HG02840 (cell line): ENCODE measurements around the gene SIVA1.

Experiments
- ATAC-seq: cut with Tn5 transposase; IDR thresholded peaks from one replicate; pipeline ENCODE4 v1.9.1; 2021; ENCODE audit warnings: mild to moderate bottlenecking, moderate library complexity, moderate number of reproducible peaks; ENCODE audit not compliant: unreplicated experiment, low FRiP score

Gene SIVA1, protein sequence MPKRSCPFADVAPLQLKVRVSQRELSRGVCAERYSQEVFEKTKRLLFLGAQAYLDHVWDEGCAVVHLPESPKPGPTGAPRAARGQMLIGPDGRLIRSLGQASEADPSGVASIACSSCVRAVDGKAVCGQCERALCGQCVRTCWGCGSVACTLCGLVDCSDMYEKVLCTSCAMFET

DNA sequence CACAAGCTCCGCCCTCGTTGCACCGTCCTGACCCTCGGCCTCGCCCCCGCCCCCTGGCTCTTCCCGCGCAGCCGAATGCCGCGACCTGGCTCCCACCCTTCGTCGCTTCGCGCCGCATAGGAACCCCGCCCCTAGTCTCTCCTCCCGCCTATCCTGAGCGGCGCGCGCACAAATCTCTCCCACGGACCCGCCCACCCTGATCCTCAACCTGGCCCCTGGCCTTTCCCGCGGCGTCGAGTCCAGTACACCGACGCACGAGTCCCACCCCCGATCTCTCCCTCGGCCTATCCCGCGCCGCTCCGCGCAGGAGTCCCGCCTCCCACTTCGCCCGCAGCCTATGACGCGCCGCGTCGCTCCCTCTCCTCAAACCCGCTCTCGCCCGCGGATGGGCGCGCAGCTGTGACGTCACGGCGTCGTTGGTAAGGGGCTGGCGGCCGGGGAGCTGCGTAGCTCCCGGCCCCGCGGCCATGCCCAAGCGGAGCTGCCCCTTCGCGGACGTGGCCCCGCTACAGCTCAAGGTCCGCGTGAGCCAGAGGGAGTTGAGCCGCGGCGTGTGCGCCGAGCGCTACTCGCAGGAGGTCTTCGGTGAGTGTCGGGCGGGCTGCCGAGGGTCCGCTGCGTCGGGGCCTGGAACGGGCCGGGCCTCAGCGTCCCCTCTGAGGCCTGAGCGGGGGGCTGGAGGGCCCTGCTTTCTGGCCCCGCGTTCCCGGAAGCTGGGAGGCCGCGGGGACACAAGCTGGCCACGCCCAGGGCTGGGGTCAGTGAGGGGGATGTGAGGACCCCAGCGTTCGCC, at the start of gene SIVA1:
Gene SIVA1, plus strand, starts transcription at position 413 of the 793 bp plus-strand sequence. Its CDS starts 55 bp downstream, at position 468.
- ATAC-seq: peak; percentile 89

DNA sequence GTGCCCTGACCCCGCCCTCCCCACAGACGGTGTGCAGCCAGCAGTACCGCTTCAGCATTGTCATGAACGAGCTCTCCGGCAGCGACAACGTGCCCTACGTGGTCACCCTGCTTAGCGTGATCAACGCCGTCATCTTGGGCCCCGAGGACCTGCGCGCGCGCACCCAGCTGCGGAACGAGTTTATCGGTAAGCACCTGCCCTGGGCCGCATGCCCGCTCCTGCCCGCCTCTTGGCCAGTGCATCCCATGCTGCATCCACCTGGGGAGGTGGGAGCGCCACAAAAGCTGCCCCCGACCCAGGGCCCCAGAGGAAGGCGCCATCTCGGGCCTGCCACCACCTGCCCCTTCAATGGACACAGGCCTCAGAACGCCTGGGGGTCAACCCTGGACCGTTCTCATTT, 49.7 kb upstream of the SIVA1 start:
- no peak for ATAC-seq

DNA sequence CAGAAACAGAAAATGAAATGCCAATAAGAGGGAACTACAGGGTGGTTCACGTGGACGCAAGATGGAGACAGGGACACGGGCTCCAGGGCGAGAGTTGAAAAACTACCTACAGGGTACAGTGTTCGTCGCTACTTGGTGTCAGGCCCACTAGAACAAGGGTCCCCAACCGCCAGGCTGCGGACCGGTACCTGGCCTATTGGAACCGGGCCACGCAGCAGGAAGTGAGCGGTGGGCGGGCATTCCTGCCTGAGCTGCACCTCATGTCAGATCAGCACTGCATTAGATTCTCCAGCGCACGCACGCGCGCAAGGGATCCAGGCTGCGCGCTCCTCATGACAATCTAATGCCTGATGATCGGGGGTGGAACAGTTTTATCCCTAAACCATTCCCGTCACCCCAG, 48.7 kb upstream of the SIVA1 start:
- ATAC-seq: no peak

DNA sequence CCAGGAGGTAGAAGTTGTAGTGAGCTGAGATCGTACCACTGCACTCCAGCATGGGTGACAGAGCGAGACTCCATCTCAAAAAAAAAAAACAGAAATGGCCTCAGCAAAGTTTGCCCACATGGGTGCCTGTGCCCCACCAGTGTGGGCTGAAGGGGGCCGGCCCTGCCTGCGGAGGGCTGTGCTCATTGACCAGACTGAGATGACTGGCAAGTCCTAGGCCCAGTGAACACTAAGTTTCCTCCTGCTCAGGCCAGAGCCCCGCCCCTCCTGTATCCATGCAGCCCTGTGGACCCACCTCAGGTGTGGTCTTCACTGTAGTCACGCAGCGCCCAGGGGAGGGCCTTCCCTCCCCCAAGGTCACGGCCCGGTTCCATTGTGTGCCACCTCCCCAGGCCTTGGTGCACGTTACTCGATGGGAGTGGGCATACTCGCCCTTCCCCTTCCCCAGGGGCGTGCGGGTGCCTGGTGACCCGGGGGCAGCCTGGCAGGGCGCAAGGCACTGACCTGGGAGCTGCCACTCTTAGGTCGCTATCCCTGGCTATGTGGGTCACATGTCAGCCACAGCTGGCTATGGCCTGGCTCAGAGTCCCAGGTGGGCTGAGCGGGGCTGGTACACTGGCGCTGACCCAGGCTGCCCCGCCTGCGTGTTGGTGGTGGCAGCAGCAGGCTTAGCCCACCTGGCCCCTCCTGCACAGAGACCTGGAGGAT, 47.5 kb upstream of the SIVA1 start:
- ATAC-seq: no peak

DNA sequence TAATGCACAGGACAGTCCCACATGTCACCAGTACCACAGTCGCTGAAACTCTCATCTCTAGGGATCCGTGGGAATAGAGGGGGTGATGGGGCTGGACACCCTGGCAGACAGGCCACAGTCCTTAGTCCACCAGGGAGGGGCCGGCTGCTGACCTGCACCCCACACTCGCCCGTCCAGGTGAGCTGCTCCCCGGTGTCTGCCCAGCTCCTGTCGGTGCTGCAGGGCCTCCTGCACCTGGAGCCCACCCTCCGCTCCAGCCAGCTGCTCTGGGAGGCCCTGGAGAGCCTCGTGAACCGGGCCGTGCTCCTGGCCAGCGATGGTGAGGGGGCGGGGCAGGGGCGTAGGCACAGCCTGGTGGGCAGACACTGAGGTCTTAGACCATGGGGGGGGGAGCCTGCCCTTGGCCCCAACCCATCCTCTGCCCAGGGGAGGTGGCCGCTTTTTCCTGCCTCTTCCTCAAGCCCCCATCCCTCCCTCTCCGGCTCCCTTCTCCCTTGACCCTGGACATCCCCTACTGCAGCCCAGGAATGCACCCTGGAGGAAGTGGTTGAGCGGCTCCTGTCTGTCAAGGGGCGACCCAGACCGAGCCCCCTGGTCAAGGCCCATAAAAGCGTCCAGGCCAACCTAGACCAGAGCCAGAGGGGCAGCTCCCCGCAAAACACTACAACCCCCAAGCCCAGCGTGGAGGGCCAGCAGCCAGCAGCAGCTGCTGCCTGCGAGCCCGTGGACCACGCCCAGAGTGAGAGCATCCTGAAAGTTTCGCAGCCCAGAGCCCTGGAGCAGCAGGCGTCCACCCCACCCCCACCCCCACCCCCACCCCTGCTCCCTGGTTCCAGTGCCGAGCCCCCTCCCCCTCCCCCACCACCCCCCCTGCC, 46.0 kb upstream of the SIVA1 start:
- no peak for ATAC-seq

DNA sequence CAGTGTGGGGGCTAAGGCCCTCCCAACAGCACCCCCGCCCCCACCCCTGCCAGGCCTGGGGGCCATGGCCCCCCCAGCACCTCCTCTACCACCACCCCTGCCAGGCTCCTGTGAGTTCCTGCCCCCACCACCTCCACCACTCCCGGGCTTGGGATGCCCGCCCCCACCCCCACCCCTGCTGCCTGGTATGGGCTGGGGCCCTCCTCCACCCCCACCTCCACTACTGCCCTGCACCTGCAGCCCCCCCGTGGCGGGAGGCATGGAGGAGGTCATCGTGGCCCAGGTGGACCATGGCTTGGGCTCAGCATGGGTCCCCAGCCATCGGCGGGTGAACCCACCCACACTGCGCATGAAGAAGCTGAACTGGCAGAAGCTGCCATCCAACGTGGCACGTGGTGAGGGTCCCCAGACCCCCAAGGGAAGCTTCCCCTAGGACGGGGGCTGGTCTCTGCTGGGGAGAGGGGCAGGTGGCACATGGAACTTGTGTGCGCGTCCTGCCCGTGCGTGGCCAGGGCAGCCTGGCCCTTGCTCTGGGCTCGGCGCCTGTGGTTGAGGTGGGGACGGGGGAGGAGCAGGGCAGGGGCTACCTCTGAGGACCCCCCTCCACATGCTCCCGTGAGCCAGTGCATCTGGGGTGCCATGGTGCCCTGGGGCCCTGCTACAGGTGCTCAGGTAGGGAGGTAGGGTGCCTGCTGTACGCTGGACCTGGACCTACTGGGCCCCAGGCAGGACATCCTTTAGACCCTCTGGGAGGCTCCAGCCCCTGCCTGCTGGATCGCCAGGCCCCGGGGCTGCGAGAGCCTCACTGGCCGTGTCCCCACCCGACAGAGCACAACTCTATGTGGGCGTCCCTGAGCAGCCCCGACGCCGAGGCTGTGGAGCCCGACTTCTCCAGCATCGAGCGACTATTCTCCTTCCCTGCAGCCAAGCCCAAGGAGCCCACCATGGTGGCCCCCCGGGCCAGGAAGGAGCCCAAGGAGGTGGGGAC, 45.0 kb upstream of the SIVA1 start:
- ATAC-seq: no peak

DNA sequence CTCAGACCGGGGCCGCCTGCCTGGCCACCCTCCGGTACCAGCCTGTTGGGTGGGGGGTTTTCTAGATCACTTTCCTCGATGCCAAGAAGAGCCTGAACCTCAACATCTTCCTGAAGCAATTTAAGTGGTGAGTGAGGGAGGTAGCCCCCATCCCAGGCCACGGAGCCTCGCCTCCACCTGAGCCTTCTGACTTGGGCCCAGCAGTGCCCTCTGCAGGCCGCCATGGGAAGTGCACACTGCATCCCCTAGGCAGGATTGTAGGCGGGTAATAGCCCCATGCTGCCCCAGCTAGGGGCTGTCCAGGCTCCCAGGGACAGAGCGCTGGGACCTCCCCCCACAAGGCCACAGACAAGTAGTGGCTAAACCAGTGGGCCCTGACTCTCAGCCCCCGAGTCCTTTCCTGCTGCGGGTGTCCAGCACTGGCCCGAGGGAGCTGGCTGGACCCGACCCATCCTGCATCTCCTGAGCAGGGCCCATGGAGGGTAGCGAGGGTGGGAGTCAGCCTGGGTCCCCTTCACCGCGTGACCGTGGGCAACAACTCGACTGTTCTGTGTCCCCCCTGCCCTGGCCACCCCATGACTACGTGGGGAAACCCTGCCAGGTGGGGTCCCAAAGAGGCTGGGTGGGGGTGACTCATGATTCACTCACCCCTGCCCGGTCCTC, 44.2 kb upstream of the SIVA1 start:
- no peak for ATAC-seq

DNA sequence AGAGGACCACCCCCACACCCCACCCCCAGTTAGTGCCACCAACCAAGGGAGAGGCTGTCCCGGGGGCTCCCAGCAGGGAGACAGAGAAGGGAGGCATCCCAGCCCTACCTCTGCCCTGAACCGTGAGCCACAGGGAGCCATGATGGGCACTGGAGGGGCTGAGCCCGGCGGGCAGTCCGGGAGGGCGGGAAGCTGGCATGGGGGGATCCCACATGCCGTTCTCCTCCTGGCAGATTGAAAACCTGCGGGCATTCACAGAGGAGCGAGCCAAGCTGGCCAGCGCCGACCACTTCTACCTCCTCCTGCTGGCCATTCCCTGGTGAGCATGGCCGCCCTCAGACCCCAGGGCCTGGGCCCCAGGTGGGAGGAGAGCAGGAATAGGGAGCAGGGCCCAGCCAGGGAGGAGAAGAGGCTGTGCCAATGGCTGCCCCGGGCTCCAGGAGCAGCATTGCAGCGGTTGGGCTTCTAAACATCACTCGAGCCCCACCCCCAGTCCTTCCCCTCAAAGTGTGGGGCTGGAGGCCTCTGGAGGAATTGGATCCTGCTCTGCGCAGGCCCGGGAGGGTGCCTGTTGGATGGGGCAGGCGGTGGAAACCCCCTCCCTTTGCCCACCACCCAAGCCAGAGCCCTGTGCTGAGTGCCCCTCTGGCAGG, 43.4 kb upstream of the SIVA1 start:
- ATAC-seq: no peak

DNA sequence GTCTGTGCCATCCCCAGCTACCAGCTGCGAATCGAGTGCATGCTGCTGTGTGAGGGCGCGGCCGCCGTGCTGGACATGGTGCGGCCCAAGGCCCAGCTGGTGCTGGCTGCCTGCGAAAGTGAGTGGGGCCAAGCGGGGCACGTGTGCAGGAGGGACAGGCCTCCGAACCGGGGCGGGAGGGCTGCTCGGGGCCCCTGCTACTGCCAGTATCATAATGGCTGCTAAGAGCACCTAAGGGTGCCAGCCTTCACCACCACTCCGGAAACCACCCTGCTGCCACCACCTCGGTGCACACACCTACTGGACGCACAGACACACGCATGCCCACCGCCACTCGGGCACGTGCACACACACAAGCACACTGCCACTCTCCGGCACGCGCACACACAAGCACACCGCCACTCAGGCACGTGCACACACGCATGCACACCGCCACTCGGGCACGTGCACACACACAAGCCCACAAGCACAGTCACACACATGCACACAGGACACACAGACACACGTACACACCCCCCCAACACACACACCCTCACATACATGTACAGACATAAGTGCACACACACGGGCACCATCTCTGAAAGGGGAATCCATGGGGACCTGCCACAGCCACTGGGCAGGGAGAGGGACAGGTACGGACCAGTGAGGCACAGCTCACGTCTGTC, 42.7 kb upstream of the SIVA1 start:
- ATAC-seq: no peak

DNA sequence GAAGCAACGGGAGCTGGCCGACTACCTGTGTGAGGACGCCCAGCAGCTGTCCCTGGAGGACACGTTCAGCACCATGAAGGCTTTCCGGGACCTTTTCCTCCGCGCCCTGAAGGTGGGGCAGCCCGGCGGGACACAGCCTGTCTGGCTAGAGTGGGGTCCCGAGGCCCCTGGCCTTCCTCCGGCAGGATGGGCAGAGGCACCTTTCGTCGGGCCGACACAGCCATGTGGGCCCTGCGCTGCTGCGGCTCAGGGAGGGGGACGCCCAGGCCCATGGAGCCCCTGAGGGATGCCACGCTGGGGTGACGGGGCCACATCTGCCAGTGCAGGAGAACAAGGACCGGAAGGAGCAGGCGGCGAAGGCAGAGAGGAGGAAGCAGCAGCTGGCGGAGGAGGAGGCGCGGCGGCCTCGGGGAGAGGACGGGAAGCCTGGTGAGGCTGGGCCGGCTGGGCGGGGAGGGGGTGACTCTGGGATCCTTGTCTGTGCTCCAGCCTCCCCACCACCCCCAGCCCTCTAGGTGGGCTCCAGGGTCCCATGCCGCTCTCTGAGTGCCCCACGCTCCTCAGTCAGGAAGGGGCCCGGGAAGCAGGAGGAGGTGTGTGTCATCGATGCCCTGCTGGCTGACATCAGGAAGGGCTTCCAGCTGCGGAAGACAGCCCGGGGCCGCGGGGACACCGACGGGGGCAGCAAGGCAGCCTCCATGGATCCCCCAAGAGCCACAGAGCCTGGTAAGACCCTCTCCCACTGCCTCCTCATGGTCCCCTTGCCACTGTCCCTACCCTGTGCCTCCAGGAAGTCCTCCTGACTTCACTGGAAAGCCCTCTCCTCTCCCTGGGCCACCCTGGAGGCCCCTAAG, 39.8 kb upstream of the SIVA1 start:
- no peak for ATAC-seq

DNA sequence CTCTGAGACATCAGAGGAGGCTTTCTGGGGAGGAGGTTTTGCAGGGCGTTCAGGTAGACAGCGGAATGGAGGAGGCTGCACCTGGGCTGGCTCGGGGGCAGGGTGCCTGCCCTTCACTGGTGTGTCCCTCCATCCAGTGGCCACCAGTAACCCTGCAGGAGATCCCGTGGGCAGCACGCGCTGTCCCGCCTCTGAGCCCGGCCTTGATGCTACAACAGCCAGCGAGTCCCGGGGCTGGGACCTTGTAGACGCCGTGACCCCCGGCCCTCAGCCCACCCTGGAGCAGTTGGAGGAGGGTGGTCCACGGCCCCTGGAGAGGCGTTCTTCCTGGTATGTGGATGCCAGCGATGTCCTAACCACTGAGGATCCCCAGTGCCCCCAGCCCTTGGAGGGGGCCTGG, 38.9 kb upstream of the SIVA1 start:
- ATAC-seq: no peak

DNA sequence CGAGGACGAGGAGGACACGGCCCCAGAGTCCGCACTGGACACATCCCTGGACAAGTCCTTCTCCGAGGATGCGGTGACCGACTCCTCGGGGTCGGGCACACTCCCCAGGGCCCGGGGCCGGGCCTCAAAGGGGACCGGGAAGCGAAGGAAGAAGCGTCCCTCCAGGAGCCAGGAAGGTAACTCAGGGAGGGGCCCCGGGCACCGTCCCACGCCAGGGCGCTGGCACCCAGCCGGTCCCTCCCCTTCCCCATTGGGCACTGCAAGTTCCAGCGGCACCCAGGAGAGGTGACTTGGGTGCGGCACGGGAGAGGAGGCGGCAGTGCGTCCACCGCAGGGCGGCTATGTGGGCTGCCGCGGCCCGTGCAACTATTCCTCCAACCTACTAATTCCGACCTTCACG, 38.3 kb upstream of the SIVA1 start:
- ATAC-seq: no peak

DNA sequence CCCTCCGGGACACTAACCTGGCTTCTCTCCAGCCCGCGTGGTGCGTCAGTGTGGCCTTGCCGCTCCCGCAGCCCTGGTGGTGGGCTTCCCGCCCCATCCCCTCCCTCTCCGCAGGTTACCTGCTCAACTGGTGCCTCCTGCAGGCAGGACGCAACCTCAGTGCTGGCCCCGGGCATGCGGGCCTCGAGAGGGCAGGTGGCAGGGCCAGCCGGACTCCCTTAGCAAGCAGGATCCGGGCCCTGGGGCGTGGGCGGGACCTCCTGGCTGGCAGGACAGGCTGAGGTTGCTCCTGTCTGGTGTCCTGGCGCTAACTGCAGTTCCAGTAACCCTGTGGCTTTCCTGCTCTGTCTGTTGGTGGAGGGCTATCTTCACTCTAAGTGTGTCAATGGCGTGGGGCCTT, 37.5 kb upstream of the SIVA1 start:
- ATAC-seq: no peak

DNA sequence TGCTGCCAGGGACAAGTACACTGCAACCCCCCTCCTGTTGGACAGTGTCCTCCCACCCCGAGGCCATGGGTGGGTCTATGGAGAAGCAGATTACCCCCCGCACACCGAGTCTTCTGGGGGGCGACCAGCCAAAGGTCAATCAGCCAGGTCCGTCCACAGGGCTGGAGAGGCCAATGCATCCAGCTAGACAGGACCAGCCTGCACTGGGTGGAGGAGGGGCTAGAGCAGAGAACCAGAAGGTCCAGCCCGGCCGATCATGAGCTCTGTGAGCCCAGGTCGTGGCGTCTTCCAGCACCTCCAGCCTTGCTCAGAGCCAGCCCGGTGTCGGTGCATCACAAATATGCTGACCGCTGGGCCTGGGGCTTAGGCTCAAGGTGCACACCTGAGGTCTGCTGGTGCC, 37.1 kb upstream of the SIVA1 start:
- ATAC-seq: no peak

DNA sequence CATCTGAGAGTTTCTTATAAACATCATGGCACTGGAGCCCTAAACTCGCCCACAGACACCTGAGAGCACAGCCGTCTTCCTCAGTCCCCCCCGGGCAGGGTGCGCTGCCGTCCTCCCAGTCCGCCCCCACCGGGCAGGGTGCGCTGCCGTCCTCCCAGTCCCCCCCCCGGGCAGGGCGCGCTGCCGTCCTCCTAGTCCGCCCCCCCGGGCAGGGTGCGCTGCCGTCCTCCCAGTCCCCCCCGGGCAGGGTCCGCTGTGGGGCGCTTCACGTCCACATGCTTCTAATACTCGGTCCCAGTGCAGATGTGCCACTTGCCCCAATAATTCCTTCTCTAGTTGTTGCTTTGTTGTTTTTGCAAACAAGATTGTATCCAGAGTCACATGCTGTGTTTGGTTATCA, 35.8 kb upstream of the SIVA1 start:
- no peak for ATAC-seq

DNA sequence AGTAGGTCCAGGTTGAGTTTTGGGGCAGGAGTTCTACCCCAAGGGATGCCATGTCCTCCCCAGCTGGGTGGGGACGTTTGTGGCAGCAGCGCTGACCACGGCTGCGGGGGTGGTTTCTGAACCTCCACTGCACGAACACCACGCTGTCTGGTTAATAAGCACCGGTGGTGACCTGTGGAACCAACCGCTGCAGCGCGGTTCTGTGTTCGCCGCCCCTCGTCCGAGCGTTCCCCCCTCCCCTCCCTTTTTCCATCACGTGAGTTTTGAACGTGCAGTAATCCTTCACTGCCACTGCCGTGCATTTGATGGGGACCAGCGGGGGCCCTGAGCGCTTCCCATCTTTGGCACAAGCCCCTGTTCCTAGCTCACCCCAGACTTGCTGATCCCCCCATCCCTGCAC, 35.3 kb upstream of the SIVA1 start:
- ATAC-seq: no peak

DNA sequence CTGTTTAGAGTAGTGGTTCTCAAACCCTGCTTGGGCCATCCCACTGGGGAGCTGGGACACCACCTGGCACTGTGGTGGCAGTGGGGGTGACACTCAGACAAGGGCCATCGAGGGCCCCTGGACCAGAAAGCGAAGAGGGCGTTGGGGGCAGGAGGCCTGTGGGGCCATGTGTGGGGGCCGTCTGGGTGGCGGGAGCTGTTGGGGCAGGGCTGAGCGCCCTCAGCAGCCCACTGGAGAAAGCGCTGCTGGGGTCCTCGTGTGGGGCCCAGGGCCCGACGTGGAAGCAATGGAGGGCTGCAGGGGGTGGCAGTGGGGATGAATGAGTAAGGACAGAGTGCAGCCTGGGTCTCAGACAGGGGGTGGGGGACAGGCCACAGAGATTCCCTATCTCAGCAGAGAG, 34.8 kb upstream of the SIVA1 start:
- no peak for ATAC-seq
